Panc1 (cell line): ENCODE results near the gene AK4.

Experiments used
- CTCF ChIP-seq: fragments of 450-650 bp; IDR thresholded peaks from 2 replicates; pipeline ENCODE4 v1.5.1; 2017; ENCODE audit warnings: mild to moderate bottlenecking
- POLR2AphosphoS5 ChIP-seq: IDR thresholded peaks from 2 replicates; pipeline ENCODE4 v1.6.1; 2012; ENCODE audit warnings: mild to moderate bottlenecking, low read depth, low read length, moderate library complexity
- SIN3A ChIP-seq: IDR thresholded peaks from 2 replicates; pipeline ENCODE4 v1.6.1; 2012; ENCODE audit warnings: low read depth, mild to moderate bottlenecking, low read length, moderate library complexity, borderline replicate concordance; ENCODE audit not compliant: insufficient read depth
- TF ChIP-seq, protein P1 (sequence below), 2 experiments: IDR thresholded peaks; 2 replicates each; pipeline ENCODE4 v1.6.1; 2011 to 2012; ENCODE audit warnings: low read depth in 2 of 2, control low read depth in 1 of 2, low read length in 1 of 2, mild to moderate bottlenecking in 1 of 2, moderate library complexity in 1 of 2; ENCODE audit not compliant: insufficient read depth in 1 of 2

DNA sequence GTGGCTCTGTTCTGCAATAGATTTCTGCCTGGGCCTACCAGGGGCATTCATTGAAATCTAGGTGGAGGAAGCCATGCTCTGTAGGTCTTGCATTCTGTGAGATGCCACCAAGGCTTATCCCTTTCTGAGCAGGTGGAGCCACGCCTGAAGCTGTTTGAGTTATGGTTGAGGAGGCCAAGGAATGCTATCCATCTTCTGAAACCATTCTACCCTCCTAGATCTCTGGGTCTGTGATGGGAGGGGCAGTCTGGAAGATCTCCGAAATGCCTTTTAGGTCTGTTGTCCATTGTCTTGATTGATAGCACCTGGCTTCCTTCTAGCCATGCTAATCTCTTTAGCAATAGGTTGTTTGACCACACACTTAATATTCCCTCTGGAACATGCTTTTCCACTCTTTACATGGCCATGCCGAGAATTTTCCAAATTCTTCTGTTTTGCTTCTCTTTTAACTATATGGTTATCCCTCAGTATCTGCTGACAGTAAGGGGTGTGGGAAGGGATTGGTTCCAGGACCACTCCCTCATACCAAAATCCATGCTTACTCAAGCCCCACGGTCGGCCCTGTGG lies 45.2 kb downstream of the AK4 start:
- TF ChIP-seq CTCF (no peak), POLR2AphosphoS5 (no peak), SIN3A (no peak)
- TF ChIP-seq, protein P1, sequence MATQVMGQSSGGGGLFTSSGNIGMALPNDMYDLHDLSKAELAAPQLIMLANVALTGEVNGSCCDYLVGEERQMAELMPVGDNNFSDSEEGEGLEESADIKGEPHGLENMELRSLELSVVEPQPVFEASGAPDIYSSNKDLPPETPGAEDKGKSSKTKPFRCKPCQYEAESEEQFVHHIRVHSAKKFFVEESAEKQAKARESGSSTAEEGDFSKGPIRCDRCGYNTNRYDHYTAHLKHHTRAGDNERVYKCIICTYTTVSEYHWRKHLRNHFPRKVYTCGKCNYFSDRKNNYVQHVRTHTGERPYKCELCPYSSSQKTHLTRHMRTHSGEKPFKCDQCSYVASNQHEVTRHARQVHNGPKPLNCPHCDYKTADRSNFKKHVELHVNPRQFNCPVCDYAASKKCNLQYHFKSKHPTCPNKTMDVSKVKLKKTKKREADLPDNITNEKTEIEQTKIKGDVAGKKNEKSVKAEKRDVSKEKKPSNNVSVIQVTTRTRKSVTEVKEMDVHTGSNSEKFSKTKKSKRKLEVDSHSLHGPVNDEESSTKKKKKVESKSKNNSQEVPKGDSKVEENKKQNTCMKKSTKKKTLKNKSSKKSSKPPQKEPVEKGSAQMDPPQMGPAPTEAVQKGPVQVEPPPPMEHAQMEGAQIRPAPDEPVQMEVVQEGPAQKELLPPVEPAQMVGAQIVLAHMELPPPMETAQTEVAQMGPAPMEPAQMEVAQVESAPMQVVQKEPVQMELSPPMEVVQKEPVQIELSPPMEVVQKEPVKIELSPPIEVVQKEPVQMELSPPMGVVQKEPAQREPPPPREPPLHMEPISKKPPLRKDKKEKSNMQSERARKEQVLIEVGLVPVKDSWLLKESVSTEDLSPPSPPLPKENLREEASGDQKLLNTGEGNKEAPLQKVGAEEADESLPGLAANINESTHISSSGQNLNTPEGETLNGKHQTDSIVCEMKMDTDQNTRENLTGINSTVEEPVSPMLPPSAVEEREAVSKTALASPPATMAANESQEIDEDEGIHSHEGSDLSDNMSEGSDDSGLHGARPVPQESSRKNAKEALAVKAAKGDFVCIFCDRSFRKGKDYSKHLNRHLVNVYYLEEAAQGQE (IDR thresholded peaks at IDR 0.05; ENCODE audit: insufficient read depth in 1 of 2, low read depth in 2 of 2, low read length in 1 of 2) = no peak
